BE2C (cell line): ENCODE results near the gene LRRIQ1.

Experiments used
- DNase-seq: peaks from one replicate; pipeline ENCODE4 v3.0.0-alpha.2; 2020
- H3K27me3 ChIP-seq: fragments of 250-450 bp; sonication (Bioruptor Pico); 2 replicates; pipeline ENCODE4 v1.5.1; 2020; ENCODE audit warnings: mild to moderate bottlenecking
- H3K36me3 ChIP-seq: fragments of 250-450 bp; sonication (Bioruptor Pico); 2 replicates; pipeline ENCODE4 v1.5.1; 2020; ENCODE audit warnings: mild to moderate bottlenecking
- H3K4me1 ChIP-seq: fragments of 250-450 bp; sonication (Bioruptor Pico); 2 replicates; pipeline ENCODE4 v1.5.1; 2020
- H3K4me3 ChIP-seq: 2 replicates; pipeline ENCODE4 v1.5.1; 2011; ENCODE audit warnings: low read depth, low read length
- H3K9me3 ChIP-seq: fragments of 250-450 bp; sonication (Bioruptor Pico); 2 replicates; pipeline ENCODE4 v1.5.1; 2020
- CTCF ChIP-seq: IDR thresholded peaks from 2 replicates; pipeline ENCODE4 v1.5.1; 2012; ENCODE audit warnings: mild to moderate bottlenecking, low read depth, low read length

Gene LRRIQ1

GRCh38 chr12:85089792-85090191 lies 53.6 kb downstream of the LRRIQ1 start:
- TF ChIP-seq CTCF: no peak
- H3K4me3 ChIP-seq: no peak overlapping the region
- no peaks in the 10 kb centered on the region for H3K4me1 ChIP-seq
- DNase-seq: no peak
- no peaks in the 10 kb centered on the region for H3K27me3 ChIP-seq
- H3K36me3 ChIP-seq: no peaks in the 10 kb centered on the region
- no peaks in the 10 kb centered on the region for H3K9me3 ChIP-seq

GRCh38 chr12:85092814-85093370 lies 56.7 kb downstream of the LRRIQ1 start:
- Histone ChIP-seq H3K4me1 (no peaks in the 10 kb centered on the region), H3K4me3 (no peak overlapping the region), H3K9me3 (no peaks in the 10 kb centered on the region), H3K36me3 (no peaks in the 10 kb centered on the region), H3K27me3 (no peaks in the 10 kb centered on the region; the same call in 1 of the 2 replicates)
- no peak for TF ChIP-seq CTCF
- DNase-seq: no peak

- no peak overlapping the region for H3K4me3 ChIP-seq
- H3K36me3 ChIP-seq: no peaks in the 10 kb centered on the region
- TF ChIP-seq CTCF: no peak
- H3K27me3 ChIP-seq: no peaks in the 10 kb centered on the region; the same call in 1 of the 2 replicates
- DNase-seq: no peak
- H3K9me3 ChIP-seq: no peaks in the 10 kb centered on the region
- H3K4me1 ChIP-seq: no peaks in the 10 kb centered on the region
These were observed 59.4 kb downstream of the LRRIQ1 start for GRCh38 chr12:85095501-85095900.

- Histone ChIP-seq H3K27me3 (peaks cover 5% of the 10 kb centered on the region), H3K4me3 (no peak overlapping the region), H3K36me3 (no peaks in the 10 kb centered on the region), H3K9me3 (no peaks in the 10 kb centered on the region), H3K4me1 (no peaks in the 10 kb centered on the region)
- DNase-seq: no peak
- no peak for TF ChIP-seq CTCF
These were observed 94.5 kb downstream of the LRRIQ1 start for GRCh38 chr12:85130646-85131045.

GRCh38 chr12:85138833-85139232 lies 102.7 kb downstream of the LRRIQ1 start:
- TF ChIP-seq CTCF: no peak
- Histone ChIP-seq H3K4me1 (no peaks in the 10 kb centered on the region), H3K27me3 (peaks cover 4% of the 10 kb centered on the region; the same call in 1 of the 2 replicates), H3K4me3 (no peak overlapping the region), H3K9me3 (no peaks in the 10 kb centered on the region), H3K36me3 (no peaks in the 10 kb centered on the region)
- DNase-seq: no peak

GRCh38 chr12:85147331-85147730 lies 111.2 kb downstream of the LRRIQ1 start:
- Histone ChIP-seq H3K27me3 (no peaks in the 10 kb centered on the region), H3K4me3 (no peak overlapping the region), H3K9me3 (no peaks in the 10 kb centered on the region), H3K4me1 (no peaks in the 10 kb centered on the region), H3K36me3 (no peaks in the 10 kb centered on the region)
- no peak for TF ChIP-seq CTCF
- no peak for DNase-seq
